Neuronal stem cell (in vitro differentiated cells): ENCODE results near the gene LPCAT1.

Source experiments
- DNase-seq: peaks from one replicate; pipeline ENCODE4 v3.0.0-alpha.2; 2013; ENCODE audit warnings: low spot score
- H2AFZ ChIP-seq: one replicate; pipeline ENCODE4 v1.6.1; 2013; ENCODE audit warnings: mild to moderate bottlenecking, low read length, inconsistent platforms
- H2AK5ac ChIP-seq: 2 replicates; pipeline ENCODE4 v1.6.1; 2013; ENCODE audit warnings: low read depth, mild to moderate bottlenecking, inconsistent platforms, low read length, moderate library complexity, mixed read lengths
- H2BK120ac ChIP-seq: 2 replicates; pipeline ENCODE4 v1.6.1; 2013; ENCODE audit warnings: low read depth, mild to moderate bottlenecking, inconsistent platforms, low read length, moderate library complexity, mixed read lengths
- H2BK12ac ChIP-seq: one replicate; pipeline ENCODE4 v1.6.1; 2013; ENCODE audit warnings: low read length, inconsistent platforms
- H2BK15ac ChIP-seq: 2 replicates; pipeline ENCODE4 v1.6.1; 2013; ENCODE audit warnings: mild to moderate bottlenecking, low read length, inconsistent platforms, mixed read lengths
- H2BK5ac ChIP-seq: one replicate; pipeline ENCODE4 v1.6.1; 2013; ENCODE audit warnings: inconsistent platforms, mild to moderate bottlenecking, low read length, moderate library complexity
- H3K14ac ChIP-seq: one replicate; pipeline ENCODE4 v1.6.1; 2013; ENCODE audit warnings: low read length, inconsistent platforms
- H3K18ac ChIP-seq: 2 replicates; pipeline ENCODE4 v1.6.1; 2013; ENCODE audit warnings: low read length, inconsistent platforms
- H3K23ac ChIP-seq: 2 replicates; pipeline ENCODE4 v1.6.1; 2013; ENCODE audit warnings: low read depth, mild to moderate bottlenecking, mixed read lengths, low read length, inconsistent platforms; ENCODE audit not compliant: poor library complexity
- H3K27ac ChIP-seq: replicated peaks from 3 replicates; pipeline ENCODE4 v1.5.1; 2013; ENCODE audit warnings: low read length, inconsistent platforms
- H3K27me3 ChIP-seq, 3 experiments: 2 replicates each; pipeline ENCODE4 v1.6.1; 2013; ENCODE audit warnings: low read length in 3 of 3, mild to moderate bottlenecking in 2 of 3, inconsistent platforms in 1 of 3, low read depth in 1 of 3, mixed read lengths in 1 of 3, moderate library complexity in 1 of 3; ENCODE audit not compliant: control insufficient read depth in 3 of 3, insufficient read depth in 3 of 3
- H3K36me3 ChIP-seq, 2 donors: replicated peaks in 1 of 2; 2 replicates each; pipeline ENCODE4 v1.6.1; 2013; ENCODE audit warnings: low read length in 2 of 2; ENCODE audit not compliant: control insufficient read depth in 2 of 2, insufficient read depth in 2 of 2
- H3K4ac ChIP-seq: 2 replicates; pipeline ENCODE4 v1.6.1; 2013; ENCODE audit warnings: inconsistent platforms, mild to moderate bottlenecking, low read length, moderate library complexity
- H3K4me1 ChIP-seq, 2 donors: 1 replicate in 1 of 2; 2 replicates in 1 of 2; pipeline ENCODE4 v1.6.1; 2013; ENCODE audit warnings: low read length in 2 of 2, low read depth in 1 of 2; ENCODE audit not compliant: control insufficient read depth in 2 of 2, insufficient read depth in 1 of 2
- H3K4me2 ChIP-seq: one replicate; pipeline ENCODE4 v1.6.1; 2013; ENCODE audit warnings: mild to moderate bottlenecking, low read length, inconsistent platforms; ENCODE audit not compliant: insufficient read depth, poor library complexity, severe bottlenecking
- H3K4me3 ChIP-seq, 2 donors: 2 replicates each; pipeline ENCODE4 v1.5.1; 2013; ENCODE audit warnings: low read length in 2 of 2, mild to moderate bottlenecking in 2 of 2, inconsistent platforms in 1 of 2, moderate library complexity in 1 of 2
- H3K79me1 ChIP-seq: one replicate; pipeline ENCODE4 v1.6.1; 2013; ENCODE audit warnings: low read depth, mild to moderate bottlenecking, inconsistent platforms, low read length, moderate library complexity
- H3K9ac ChIP-seq: one replicate; pipeline ENCODE4 v1.6.1; 2013; ENCODE audit warnings: mild to moderate bottlenecking, low read depth, low read length, inconsistent platforms; ENCODE audit not compliant: poor library complexity
- H3K9me3 ChIP-seq, 2 donors: replicated peaks in 1 of 2; 2 replicates each; pipeline versions ENCODE3 to v1.6.1; 2013; ENCODE audit warnings: low read length in 2 of 2, mild to moderate bottlenecking in 2 of 2, inconsistent platforms in 1 of 2, low read depth in 1 of 2, mixed read lengths in 1 of 2, moderate library complexity in 1 of 2; ENCODE audit not compliant: control insufficient read depth in 2 of 2, insufficient read depth in 1 of 2
- H4K8ac ChIP-seq: one replicate; pipeline ENCODE4 v1.6.1; 2013; ENCODE audit warnings: low read depth, mild to moderate bottlenecking, inconsistent platforms, low read length, moderate library complexity
- H4K91ac ChIP-seq: one replicate; pipeline ENCODE4 v1.6.1; 2013; ENCODE audit warnings: low read length, low read depth, mild to moderate bottlenecking, inconsistent platforms; ENCODE audit not compliant: poor library complexity
- WGBS, 2 donors: extraction: QIAGEN DNeasy Blood & Tissue Kit; methylation state at CpG; one replicate each; pipeline ENCODE4 v1.1.7; 2013; ENCODE audit warnings: missing lambda C conversion rate in 2 of 2, mixed read lengths in 1 of 2; ENCODE audit not compliant: insufficient read length in 2 of 2, insufficient replicate concordance in 1 of 2; ENCODE audit errors: extremely low coverage in 2 of 2; 5-methylcytosine and 5-hydroxymethylcytosine counted together

LPCAT1 gene

DNA sequence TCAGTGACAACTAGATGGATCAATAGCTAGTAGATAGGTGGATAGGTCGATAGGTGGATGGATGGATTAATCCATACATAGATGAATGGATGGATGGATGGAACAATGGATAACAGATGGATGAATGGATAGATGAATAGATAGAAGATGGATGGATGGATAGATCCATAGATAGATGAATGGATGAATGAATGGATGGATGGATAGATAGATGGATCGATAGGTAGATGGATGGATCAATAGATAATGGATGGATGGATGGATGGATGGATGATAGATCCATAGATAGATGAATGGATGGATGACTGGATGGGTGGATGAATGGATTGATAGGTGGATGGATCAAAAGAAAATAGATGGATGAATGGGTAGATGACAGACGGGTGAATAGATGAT, 83.7 kb downstream of the LPCAT1 start:
- Histone ChIP-seq H3K4ac (no peak overlapping the region), H2AK5ac (no peak overlapping the region), H4K8ac (no peak overlapping the region), H3K14ac (no peak overlapping the region), H3K36me3 (no peaks in the 10 kb centered on the region), H2AFZ (no peak overlapping the region), H2BK5ac (no peak overlapping the region), H3K9me3 (peaks cover 3 to 6% of the 10 kb centered on the region in 2 donors), H3K4me3 (no peak overlapping the region), H3K9ac (no peak overlapping the region), H3K4me1 (peaks cover 0 to 5% of the 10 kb centered on the region in 2 donors), H2BK15ac (no peak overlapping the region), H3K18ac (no peak overlapping the region), H4K91ac (no peak overlapping the region), H2BK120ac (no peak overlapping the region), H2BK12ac (no peak overlapping the region), H3K27me3 (peaks cover 19 to 62% (median 27%) of the 10 kb centered on the region in 3 experiments), H3K23ac (no peak overlapping the region), H3K27ac (no peak overlapping the region), H3K4me2 (no peak overlapping the region), H3K79me1 (no peaks in the 10 kb centered on the region)
- WGBS, 2 donors: no CpG with 5 or more reads among the region's 3 CpGs
- DNase-seq: no peak

GRCh38 chr5:1439388-1440097, 84.2 kb downstream of the LPCAT1 start:
- no peak overlapping the region for H2BK5ac ChIP-seq
- no peak overlapping the region for H3K4me2 ChIP-seq
- H2BK120ac ChIP-seq: no peak overlapping the region
- H3K23ac ChIP-seq: no peak overlapping the region
- peak overlapping the region in 1 of 2 donors; percentile 34 for H3K4me3 ChIP-seq
- peak overlapping the region; percentile 14 for H3K9ac ChIP-seq
- H4K8ac ChIP-seq: no peak overlapping the region
- H3K27ac ChIP-seq: no peak overlapping the region
- no peak overlapping the region for H2AK5ac ChIP-seq
- no peak for DNase-seq
- H3K4ac ChIP-seq: no peak overlapping the region
- no peak overlapping the region for H2AFZ ChIP-seq
- no peaks in the 10 kb centered on the region for H3K79me1 ChIP-seq
- H2BK15ac ChIP-seq: no peak overlapping the region
- peaks cover 13 to 56% (median 21%) of the 10 kb centered on the region in 3 experiments for H3K27me3 ChIP-seq
- H4K91ac ChIP-seq: no peak overlapping the region
- no peaks in the 10 kb centered on the region for H3K36me3 ChIP-seq
- no CpG with 5 or more reads among the region's 15 CpGs for WGBS, 2 donors
- peaks cover 0 to 3% of the 10 kb centered on the region in 2 donors for H3K4me1 ChIP-seq
- no peak overlapping the region for H3K18ac ChIP-seq
- H3K9me3 ChIP-seq: peaks cover 3 to 6% of the 10 kb centered on the region in 2 donors
- no peak overlapping the region for H2BK12ac ChIP-seq
- no peak overlapping the region for H3K14ac ChIP-seq

GRCh38 chr5:1438871-1439270, 84.9 kb downstream of the LPCAT1 start:
- DNase-seq: no peak

GRCh38 chr5:1437876-1438559, 85.7 kb downstream of the LPCAT1 start:
- no peak overlapping the region for H3K4me2 ChIP-seq
- H2BK120ac ChIP-seq: no peak overlapping the region
- H3K4me1 ChIP-seq: no peaks in the 10 kb centered on the region
- DNase-seq: no peak
- H2BK12ac ChIP-seq: no peak overlapping the region
- H3K9ac ChIP-seq: no peak overlapping the region
- no peak overlapping the region for H4K8ac ChIP-seq
- no peaks in the 10 kb centered on the region for H3K79me1 ChIP-seq
- peaks cover 10 to 11% of the 10 kb centered on the region in 2 donors for H3K9me3 ChIP-seq
- no peak overlapping the region for H2AK5ac ChIP-seq
- no peak overlapping the region for H3K23ac ChIP-seq
- no peak overlapping the region for H3K4me3 ChIP-seq
- WGBS, 2 donors: no CpG with 5 or more reads among the region's 25 CpGs
- H3K14ac ChIP-seq: no peak overlapping the region
- no peaks in the 10 kb centered on the region for H3K36me3 ChIP-seq
- H2BK15ac ChIP-seq: no peak overlapping the region
- H2AFZ ChIP-seq: no peak overlapping the region
- H3K27me3 ChIP-seq: peaks cover 2 to 41% (median 6%) of the 10 kb centered on the region in 3 experiments
- H4K91ac ChIP-seq: no peak overlapping the region
- no peak overlapping the region for H3K27ac ChIP-seq
- H3K4ac ChIP-seq: no peak overlapping the region
- no peak overlapping the region for H2BK5ac ChIP-seq
- H3K18ac ChIP-seq: no peak overlapping the region

More at GRCh38 chr5:1438871-1439270, 84.9 kb downstream of the LPCAT1 start:
- no peak overlapping the region for H2AFZ ChIP-seq
- no peak overlapping the region for H3K23ac ChIP-seq
- H2BK5ac ChIP-seq: no peak overlapping the region
- no peak overlapping the region for H2AK5ac ChIP-seq
- no peak overlapping the region for H3K9ac ChIP-seq
- H3K27me3 ChIP-seq: peaks cover 6 to 50% (median 15%) of the 10 kb centered on the region in 3 experiments
- no peak overlapping the region for H3K4me2 ChIP-seq
- no peak overlapping the region for H2BK12ac ChIP-seq
- H3K79me1 ChIP-seq: no peaks in the 10 kb centered on the region
- H4K91ac ChIP-seq: no peak overlapping the region
- H3K9me3 ChIP-seq: peaks cover 4 to 6% of the 10 kb centered on the region in 2 donors
- no peak overlapping the region for H2BK15ac ChIP-seq
- H3K36me3 ChIP-seq: no peaks in the 10 kb centered on the region
- H3K4ac ChIP-seq: no peak overlapping the region
- H3K18ac ChIP-seq: no peak overlapping the region
- H3K4me1 ChIP-seq: no peaks in the 10 kb centered on the region
- no peak overlapping the region for H3K27ac ChIP-seq
- WGBS, 2 donors: no CpG with 5 or more reads among the region's 21 CpGs
- H2BK120ac ChIP-seq: no peak overlapping the region
- no peak overlapping the region for H4K8ac ChIP-seq
- no peak overlapping the region for H3K14ac ChIP-seq
- no peak overlapping the region for H3K4me3 ChIP-seq
